ENCODE results near the gene PEMT.

DNA sequence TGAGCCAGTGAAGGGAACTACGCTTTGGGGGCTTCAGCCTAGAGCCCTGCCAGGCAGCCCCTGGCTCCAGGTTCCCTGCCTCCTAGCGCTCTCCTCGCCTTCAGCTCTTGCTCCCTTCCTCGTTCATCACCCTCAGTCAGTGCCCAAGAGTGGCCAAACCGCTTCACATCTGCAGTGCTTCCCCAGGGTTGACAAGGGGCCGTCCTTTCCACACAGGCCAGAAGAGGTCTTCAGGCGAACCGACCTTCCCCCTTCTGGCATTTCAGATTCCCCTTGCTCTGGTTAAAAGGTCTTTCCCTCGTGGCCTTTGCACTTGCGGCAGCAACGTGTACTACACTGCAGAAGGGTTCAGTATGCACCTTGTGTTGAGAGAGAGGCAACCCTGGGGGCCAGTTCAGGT, 99.4 kb downstream of the PEMT start:
- TF ChIP-seq BDP1 (IDR thresholded peaks at IDR 0.05; ENCODE audit: insufficient read depth, insufficient read length) (no peak), CHD2 (IDR thresholded peaks at IDR 0.05; ENCODE audit: low read depth, low read length) (no peak)
- TF ChIP-seq, protein P1, sequence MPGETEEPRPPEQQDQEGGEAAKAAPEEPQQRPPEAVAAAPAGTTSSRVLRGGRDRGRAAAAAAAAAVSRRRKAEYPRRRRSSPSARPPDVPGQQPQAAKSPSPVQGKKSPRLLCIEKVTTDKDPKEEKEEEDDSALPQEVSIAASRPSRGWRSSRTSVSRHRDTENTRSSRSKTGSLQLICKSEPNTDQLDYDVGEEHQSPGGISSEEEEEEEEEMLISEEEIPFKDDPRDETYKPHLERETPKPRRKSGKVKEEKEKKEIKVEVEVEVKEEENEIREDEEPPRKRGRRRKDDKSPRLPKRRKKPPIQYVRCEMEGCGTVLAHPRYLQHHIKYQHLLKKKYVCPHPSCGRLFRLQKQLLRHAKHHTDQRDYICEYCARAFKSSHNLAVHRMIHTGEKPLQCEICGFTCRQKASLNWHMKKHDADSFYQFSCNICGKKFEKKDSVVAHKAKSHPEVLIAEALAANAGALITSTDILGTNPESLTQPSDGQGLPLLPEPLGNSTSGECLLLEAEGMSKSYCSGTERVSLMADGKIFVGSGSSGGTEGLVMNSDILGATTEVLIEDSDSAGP (CRISPR knock-in tag; IDR thresholded peaks at IDR 0.05): no peak

Measured in K562 (cell line).